OCI-LY7 (cell line): ENCODE results near the gene CCNG1. TPM values are rescaled to one million over a fixed set of nuclear protein-coding genes. Genes with fewer than 3 reads are reported as not detected.

Experiments
- BruUV-seq: library from RNA; stranded (reverse); fragments of 400-500 nt; replicated peaks from 2 replicates; lab custom pipeline; 2021; lab: Mats Ljungman, UMichigan
- CTCF ChIA-PET: fragments of 300-600 bp; sonication (Branson Sonifier 250); formaldehyde crosslinking; loops from one replicate; lab custom pipeline; 2022; ENCODE audit warnings: antibody characterized with exemption; ENCODE audit not compliant: unreplicated experiment; lab: Charles Lee
- POLR2A ChIA-PET: fragments of 300-600 bp; sonication (Branson Sonifier 250); formaldehyde crosslinking; loops from one replicate; lab custom pipeline; 2022; ENCODE audit warnings: antibody characterized with exemption; lab: Charles Lee
- DNase-seq: peaks from one replicate; pipeline ENCODE4 v3.0.0-alpha.2; 2015; ENCODE audit warnings: low spot score
- H2AFZ ChIP-seq: fragments of 200-600 bp; sonication (generic), shearing (Covaris generic); 2 replicates; pipeline ENCODE4 v1.6.1; 2014; ENCODE audit warnings: mild to moderate bottlenecking, antibody characterized with exemption, low read length, moderate library complexity
- H3K27ac ChIP-seq: fragments of 200-600 bp; sonication (generic); 2 replicates; pipeline ENCODE4 v1.5.1; 2014; ENCODE audit warnings: mixed run types, low read depth, mild to moderate bottlenecking, moderate library complexity, low read length, inconsistent platforms; ENCODE audit not compliant: poor library complexity, severe bottlenecking
- H3K36me3 ChIP-seq: fragments of 200-600 bp; sonication (generic); 2 replicates; pipeline ENCODE4 v1.6.1; 2014; ENCODE audit warnings: mild to moderate bottlenecking, antibody characterized with exemption, low read length, moderate library complexity, mixed read lengths; ENCODE audit not compliant: insufficient read depth
- H3K4me1 ChIP-seq: fragments of 200-600 bp; sonication (generic); 2 replicates; pipeline ENCODE4 v1.5.1; 2014; ENCODE audit warnings: mild to moderate bottlenecking, low read length; ENCODE audit not compliant: insufficient read depth, poor library complexity, severe bottlenecking
- H3K4me2 ChIP-seq: fragments of 200-600 bp; sonication (generic); 2 replicates; pipeline ENCODE4 v1.6.1; 2014; ENCODE audit warnings: mild to moderate bottlenecking, low read length
- H3K4me3 ChIP-seq: fragments of 200-600 bp; sonication (generic); 2 replicates; pipeline ENCODE4 v1.5.1; 2014; ENCODE audit warnings: mild to moderate bottlenecking, low read depth, low read length; ENCODE audit not compliant: poor library complexity, severe bottlenecking
- H3K79me2 ChIP-seq: fragments of 200-600 bp; sonication (generic); 2 replicates; pipeline ENCODE4 v1.6.1; 2016; ENCODE audit warnings: low read depth, mild to moderate bottlenecking, low read length, moderate library complexity, mixed read lengths; ENCODE audit not compliant: insufficient read depth
- H3K9me2 ChIP-seq: fragments of 200-600 bp; sonication (generic); 2 replicates; pipeline ENCODE4 v1.6.1; 2016; ENCODE audit warnings: mild to moderate bottlenecking, low read length, mixed read lengths; ENCODE audit not compliant: insufficient read depth
- H3K9me3 ChIP-seq: fragments of 200-600 bp; sonication (generic); 2 replicates; pipeline ENCODE4 v1.6.1; 2014; ENCODE audit warnings: mild to moderate bottlenecking, mixed run types, low read length, mixed read lengths
- H4K20me1 ChIP-seq: fragments of 200-600 bp; sonication (generic); 2 replicates; pipeline ENCODE4 v1.6.1; 2014; ENCODE audit warnings: mild to moderate bottlenecking, antibody characterized with exemption, low read length, moderate library complexity, mixed read lengths; ENCODE audit not compliant: insufficient read depth
- CTCF ChIP-seq: fragments of 200-600 bp; sonication (generic); conservative IDR thresholded peaks from 2 replicates; pipeline ENCODE4 v1.5.1; 2014; ENCODE audit warnings: mild to moderate bottlenecking, antibody characterized with exemption, low read length, moderate library complexity, mixed read lengths
- EZH2phosphoT487 ChIP-seq: fragments of 200-600 bp; sonication (generic); IDR thresholded peaks from 2 replicates; pipeline ENCODE4 v1.6.1; 2018; ENCODE audit warnings: low read depth, borderline replicate concordance, mild to moderate bottlenecking, mixed run types, antibody characterized with exemption, low read length, moderate library complexity, mixed read lengths
- intact Hi-C: fragments of 100-400 bp; cut with micrococcal nuclease; formaldehyde crosslinking; loops from one replicate; pipeline ENCODE4 v1.10.0; 2022; ENCODE audit not compliant: unreplicated experiment
- total RNA-seq, 2 experiments: library from RNA; depleted of rRNA in 1 of 2; stranded (reverse); fragments of >200 nt in 1 of 2; shearing (Covaris generic) in 1 of 2; gene quantifications; 2 replicates each; pipeline ENCODE4 v1.2.3, GENCODE V29; 2014 to 2022

Gene CCNG1
- total RNA-seq, 2 experiments from 2014 or later: 93.5 to 118 TPM

GRCh38 chr5:163459819-163460561 lies 22.6 kb downstream of the CCNG1 start, which contains the start of gene NUDCD2:
TSS of gene NUDCD2 (minus strand) at chr5:163460102. CDS start at chr5:163460050, 52 bp downstream.
- Histone ChIP-seq H3K4me1 (peaks cover 43% of the 10 kb centered on the region), H3K9me3 (no peaks in the 10 kb centered on the region), H3K4me2 (peak within 1 kb of the TSS; percentile 89), H3K27ac (peak within 1 kb of the TSS; percentile 92), H3K79me2 (peaks cover 82% of the 10 kb centered on the region), H3K4me3 (peak within 1 kb of the TSS; percentile 90), H2AFZ (peak within 1 kb of the TSS; percentile 56; the same call in 1 of the 2 replicates), H3K36me3 (peaks cover 58% of the 10 kb centered on the region), H4K20me1 (no peaks in the 10 kb centered on the region), H3K9me2 (no peaks in the 10 kb centered on the region)
- intact Hi-C loops: loop anchor here (2.0 kb wide), 1 partner anchor 23 kb away; the partner anchor contains the start of gene CCNG1
- no peak for TF ChIP-seq EZH2phosphoT487
- TF ChIP-seq CTCF: peak; percentile 61
- no TSS peak for BruUV-seq
- POLR2A ChIA-PET: interaction anchor here (0.7 to 9.6 kb wide), 13 partner anchors 9 to 294 kb away, joined by 3 to 197 read pairs (median 6); partner anchors contain the start of genes CCNG1 and MAT2B
- peak; percentile 98 for DNase-seq
- CTCF ChIA-PET: interaction anchor here (1.0 to 1.6 kb wide), 3 partner anchors 18 to 45 kb away, joined by 3 to 5 read pairs (median 4); partner anchors contain the start of gene MAT2B

DNA sequence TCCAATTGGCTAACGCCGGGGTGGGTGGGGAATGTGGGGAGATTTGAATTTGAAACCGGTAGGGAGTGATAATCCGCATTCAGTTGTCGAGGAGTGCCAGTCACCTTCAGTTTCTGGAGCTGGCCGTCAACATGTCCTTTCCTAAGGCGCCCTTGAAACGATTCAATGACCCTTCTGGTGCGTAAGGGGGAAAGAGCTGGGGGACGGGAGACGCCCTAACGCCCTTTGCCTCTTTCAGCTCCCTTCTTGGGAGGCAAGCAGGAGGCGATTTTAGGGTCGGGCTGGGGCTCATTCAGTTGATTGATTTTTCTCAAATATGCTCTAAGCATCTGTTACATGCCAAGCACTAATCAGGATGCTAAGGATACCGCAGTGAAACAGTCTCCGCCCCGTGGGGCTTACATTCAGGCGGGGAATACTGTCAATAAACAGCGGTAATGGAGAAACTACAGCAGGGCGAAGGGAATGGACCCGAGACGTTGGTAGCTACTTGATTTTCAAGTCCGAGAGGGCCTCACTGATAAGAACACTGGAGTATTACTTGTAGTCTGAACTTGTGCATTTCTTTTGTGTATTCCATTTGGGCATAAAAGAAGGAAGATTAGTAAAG lies 23.3 kb downstream of the CCNG1 start, which contains the start of gene HMMR:
Gene HMMR, plus strand, starts transcription at position 71 of the 610 bp plus-strand sequence. Its CDS starts 61 bp downstream, at position 132.
- H2AFZ ChIP-seq: peak within 1 kb of the TSS; percentile 56; the same call in 1 of the 2 replicates
- H3K27ac ChIP-seq: peak within 1 kb of the TSS; percentile 92
- H3K4me3 ChIP-seq: peak within 1 kb of the TSS; percentile 90
- TF ChIP-seq EZH2phosphoT487: no peak
- no peak for TF ChIP-seq CTCF
- POLR2A ChIA-PET: interaction anchor here (0.5 to 9.6 kb wide), 15 partner anchors 9 to 1263 kb away, joined by 3 to 197 read pairs (median 5); partner anchors contain the start of genes CCNG1 and MAT2B
- intact Hi-C loops: loop anchor here (1.0 to 2.0 kb wide), 2 partner anchors 24 to 45 kb away; partner anchors contain the start of genes CCNG1 and MAT2B
- H3K4me1 ChIP-seq: peaks cover 43% of the 10 kb centered on the region
- H4K20me1 ChIP-seq: no peaks in the 10 kb centered on the region
- CTCF ChIA-PET: interaction anchor here (1.6 kb wide), 1 partner anchor 23 kb away, joined by 4 read pairs; no protein-coding TSS in a partner anchor
- H3K9me3 ChIP-seq: no peaks in the 10 kb centered on the region
- H3K36me3 ChIP-seq: peaks cover 58% of the 10 kb centered on the region
- peak; percentile 54 for DNase-seq
- no peaks in the 10 kb centered on the region for H3K9me2 ChIP-seq
- peak within 1 kb of the TSS; percentile 89 for H3K4me2 ChIP-seq
- BruUV-seq: TSS peak; percentile 96
- H3K79me2 ChIP-seq: peaks cover 86% of the 10 kb centered on the region
